DMS79 treated with DMSO at 0.1 percent for 48 hours (cell line): ENCODE measurements around the gene SCRN1.

Experiments
- DNase-seq: peaks from one replicate; lab custom pipeline; 2025; lab: John Stamatoyannopoulos, UW

Gene SCRN1, protein sequence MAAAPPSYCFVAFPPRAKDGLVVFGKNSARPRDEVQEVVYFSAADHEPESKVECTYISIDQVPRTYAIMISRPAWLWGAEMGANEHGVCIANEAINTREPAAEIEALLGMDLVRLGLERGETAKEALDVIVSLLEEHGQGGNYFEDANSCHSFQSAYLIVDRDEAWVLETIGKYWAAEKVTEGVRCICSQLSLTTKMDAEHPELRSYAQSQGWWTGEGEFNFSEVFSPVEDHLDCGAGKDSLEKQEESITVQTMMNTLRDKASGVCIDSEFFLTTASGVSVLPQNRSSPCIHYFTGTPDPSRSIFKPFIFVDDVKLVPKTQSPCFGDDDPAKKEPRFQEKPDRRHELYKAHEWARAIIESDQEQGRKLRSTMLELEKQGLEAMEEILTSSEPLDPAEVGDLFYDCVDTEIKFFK

GRCh38 chr7:29989257-29989995 lies at the start of gene SCRN1:
Gene SCRN1, minus strand, starts transcription at chr7:29989801. Its CDS starts 20,734 bp downstream, at chr7:29969067.
- peak; percentile 30 for DNase-seq

DNA sequence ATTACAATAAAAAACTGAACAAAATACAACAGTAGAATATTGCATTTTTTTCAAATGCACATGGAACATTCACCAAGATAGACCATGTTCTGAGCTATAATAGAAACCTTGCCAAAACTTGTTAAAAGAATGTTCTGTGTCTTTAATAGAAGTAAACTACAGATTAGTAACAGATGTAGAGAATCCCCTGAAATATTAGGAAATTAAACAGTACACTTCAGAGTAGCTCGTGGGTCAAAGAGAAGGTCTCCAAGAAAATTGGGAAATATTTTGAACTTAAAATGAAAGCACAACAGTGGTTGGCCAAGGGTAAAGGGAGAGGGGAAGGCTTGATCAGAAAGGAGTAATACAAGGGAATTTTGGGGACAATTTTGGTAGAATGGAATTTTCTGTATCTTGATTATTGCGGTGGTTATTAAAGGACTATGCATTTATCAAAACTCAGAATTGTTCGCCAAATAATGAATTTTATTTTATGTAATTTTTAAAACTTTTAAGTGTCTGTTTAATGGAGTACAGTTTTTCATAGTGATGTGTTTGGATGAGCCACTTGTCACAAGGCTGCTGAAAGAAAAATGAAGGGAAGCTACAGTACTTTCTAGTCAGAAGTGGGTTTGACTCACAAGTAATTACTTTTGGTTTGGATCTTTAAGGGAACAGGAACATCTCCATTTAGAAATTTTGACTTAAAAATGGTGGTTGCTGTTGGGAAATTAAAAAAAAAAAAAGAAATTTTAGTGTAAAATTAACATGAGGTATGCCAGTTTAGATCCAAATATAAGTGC lies 48.8 kb upstream of the SCRN1 start:
- DNase-seq, result no peak

- DNase-seq, result no peak
Observed at GRCh38 chr7:30036220-30036619, 46.6 kb upstream of the SCRN1 start.

DNA sequence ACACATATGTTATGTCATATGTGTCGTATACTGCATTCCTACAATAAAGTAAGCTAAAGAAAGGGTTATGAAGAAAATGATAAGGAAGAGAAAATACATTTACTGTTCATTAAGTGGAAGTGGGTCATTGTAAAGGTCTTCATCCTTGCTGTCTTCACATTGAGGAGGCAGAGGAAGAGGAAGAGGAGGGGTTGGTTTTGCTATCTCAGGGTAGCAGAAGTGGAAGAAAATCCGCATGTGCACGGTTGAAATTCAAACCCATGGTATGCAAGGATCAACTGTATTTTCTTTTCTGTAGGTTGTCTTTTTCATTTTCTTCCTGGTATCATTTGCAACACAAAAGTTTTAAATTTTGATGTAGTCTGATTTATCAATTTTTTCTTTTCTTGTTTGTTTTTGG lies 44.9 kb upstream of the SCRN1 start:
- no peak for DNase-seq

DNA sequence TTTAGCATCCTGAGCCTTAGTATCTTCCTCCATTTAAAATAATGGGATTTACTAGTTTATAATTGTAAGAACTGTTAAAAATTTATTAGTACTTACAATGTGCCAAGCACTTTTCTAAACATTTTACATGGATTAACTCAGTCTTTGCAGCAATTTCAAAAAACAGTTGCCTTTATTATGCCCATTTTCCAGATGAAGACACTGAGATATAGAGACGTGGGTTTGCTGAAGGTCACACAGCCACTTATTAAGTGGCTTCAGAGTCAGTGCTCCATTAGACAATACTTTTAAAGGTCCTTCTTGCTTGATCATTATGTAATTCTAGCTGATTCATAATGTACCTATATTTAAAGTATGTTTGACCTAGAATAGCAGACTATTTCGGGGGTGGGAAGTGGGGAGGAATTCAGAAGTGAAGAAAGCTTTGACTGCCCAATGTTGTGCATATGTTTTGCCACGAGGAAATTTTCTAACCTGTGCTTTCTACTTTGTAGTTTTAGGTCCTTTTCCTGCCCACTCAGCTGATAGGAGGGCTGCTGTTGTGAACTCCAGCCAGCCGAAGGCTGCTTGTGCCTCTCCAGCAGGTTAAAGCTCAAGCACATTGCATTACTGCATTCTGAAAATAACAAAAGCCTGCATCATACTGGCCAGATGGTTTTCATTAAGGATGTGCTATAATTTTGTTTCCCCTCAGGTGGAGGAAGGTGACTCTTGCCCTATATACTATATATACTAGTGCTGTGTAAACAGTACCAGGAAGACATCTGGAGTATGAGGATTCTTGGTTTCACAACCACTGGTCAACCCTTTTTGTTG lies 42.9 kb upstream of the SCRN1 start:
- no peak for DNase-seq

DNA sequence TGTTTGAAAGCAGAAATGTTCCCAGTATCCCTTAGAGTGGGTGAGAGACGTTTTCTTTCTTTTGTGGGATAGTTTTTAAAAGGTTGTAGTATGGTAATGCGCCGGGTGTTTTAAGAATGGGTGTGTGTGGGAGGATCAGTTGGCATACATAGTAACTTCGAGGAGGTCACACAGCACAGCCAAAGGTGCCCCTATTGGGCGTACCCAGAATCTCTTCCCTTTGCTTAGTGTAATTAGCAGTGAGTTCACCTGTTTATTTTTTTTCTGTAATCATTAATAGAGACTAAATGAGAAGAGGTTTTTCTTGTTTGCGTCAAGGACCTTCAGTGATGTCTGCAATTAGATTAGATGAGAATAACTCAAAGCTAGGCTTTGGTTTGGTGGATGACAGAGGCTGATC lies 40.1 kb upstream of the SCRN1 start:
- no peak for DNase-seq

GRCh38 chr7:30028749-30029635 lies 39.4 kb upstream of the SCRN1 start:
- peak; percentile 37 for DNase-seq

DNA sequence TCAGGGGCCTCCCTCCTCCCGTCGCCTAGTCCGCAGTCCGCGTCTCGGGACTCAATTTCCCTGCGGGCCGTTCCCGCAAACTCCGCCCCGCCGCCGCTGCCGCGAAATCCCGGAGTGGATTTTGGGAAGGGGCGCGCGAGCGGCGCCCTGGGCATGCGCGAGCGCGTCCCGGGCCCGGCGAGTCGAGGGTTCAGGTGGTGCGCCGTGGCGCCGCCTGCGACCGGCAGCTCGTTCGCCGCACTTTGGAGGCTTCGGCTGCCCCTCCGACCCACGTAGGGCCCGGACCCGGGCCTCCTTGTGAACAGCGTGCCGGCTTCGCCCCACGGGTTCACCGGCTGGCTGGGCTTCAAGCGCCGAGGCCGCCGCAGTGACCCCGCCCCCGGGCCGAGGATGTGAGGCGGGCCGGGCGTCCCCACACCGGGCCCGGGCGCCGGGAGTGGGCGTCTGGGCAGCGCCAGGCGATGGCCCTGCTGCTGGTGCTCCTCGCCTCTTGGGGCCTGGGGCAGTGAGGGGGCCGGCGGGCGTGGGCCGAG lies 38.7 kb upstream of the SCRN1 start, which contains the start of gene PLEKHA8:
PLEKHA8 (plus strand) TSS at position 197 of the 533 bp plus-strand sequence. CDS start 351 bp downstream, outside the sequence.
- peak; percentile 88 for DNase-seq

GRCh38 chr7:30027740-30028215 lies 38.2 kb upstream of the SCRN1 start:
- no peak for DNase-seq

- peak; percentile 64 for DNase-seq
Observed at GRCh38 chr7:30027065-30027456, 37.5 kb upstream of the SCRN1 start.

GRCh38 chr7:30026229-30027064 lies 36.8 kb upstream of the SCRN1 start, which contains the start of gene FKBP14:
Gene FKBP14, minus strand, starts transcription at chr7:30026702. Its CDS starts 194 bp downstream, at chr7:30026508.
- DNase-seq, result peak; percentile 98

DNA sequence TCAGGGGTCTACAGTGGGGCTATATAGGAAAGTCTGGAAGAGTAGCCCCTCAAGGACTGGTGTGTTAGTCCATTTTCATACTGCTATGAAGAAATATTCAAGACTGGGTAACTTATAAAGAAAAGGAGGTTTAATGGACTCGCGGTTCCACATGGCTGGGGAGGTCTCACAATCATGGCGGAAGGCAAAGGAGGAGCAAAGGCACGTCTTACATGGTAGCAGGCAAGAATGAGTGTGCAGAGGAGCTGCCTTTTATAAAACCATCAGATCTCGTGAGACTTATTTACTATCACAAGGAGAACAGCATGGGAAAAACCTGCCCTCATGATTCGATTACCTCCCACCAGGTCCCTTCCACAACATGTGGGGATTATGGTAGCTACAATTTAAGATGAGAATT lies 33.9 kb upstream of the SCRN1 start:
- DNase-seq, result no peak

DNA sequence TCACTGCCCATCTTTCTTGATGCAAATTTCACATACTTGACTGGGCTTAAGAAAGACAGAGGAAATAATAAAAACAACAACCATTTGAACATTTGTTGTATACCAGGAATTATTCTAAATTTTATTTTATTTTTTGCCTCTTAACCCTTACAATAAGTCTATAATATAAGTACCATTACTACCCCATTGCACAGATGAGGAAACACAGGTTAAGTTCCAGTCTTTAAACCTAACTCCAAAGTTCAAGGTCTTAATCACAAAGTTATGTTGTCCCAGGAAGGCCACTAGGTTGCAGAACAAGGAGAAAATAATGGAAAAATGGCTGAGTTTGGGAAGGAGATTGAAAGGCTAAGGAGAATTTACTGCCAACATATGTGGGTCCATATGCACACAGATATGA lies 33.4 kb upstream of the SCRN1 start:
- DNase-seq, result no peak

- no peak for DNase-seq
Observed at GRCh38 chr7:30020535-30020934, 30.9 kb upstream of the SCRN1 start.

- DNase-seq, result no peak
Observed at GRCh38 chr7:30019960-30020359, 30.4 kb upstream of the SCRN1 start.

DNA sequence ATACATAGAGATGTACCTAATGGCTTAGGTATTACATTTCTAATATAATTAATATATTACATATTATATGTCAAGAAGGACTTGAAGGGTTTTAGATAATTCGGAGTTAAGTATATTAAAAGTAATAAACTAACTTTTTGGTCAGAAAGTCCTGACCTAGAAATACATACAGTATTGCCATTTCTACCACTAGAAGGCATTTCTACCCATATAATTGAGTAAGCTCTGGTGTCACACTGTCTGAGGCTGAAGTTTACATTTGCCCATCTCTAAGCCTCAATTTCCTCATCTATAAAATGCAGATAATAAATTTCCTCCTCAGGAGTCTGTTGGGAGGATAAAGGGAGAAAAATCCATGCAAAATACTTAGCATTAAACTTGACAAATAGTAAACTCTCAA lies 29.8 kb upstream of the SCRN1 start:
- DNase-seq, result no peak

GRCh38 chr7:30018451-30018850 lies 28.9 kb upstream of the SCRN1 start:
- no peak for DNase-seq

- no peak for DNase-seq
Observed at GRCh38 chr7:30012757-30013156, 23.2 kb upstream of the SCRN1 start.

DNA sequence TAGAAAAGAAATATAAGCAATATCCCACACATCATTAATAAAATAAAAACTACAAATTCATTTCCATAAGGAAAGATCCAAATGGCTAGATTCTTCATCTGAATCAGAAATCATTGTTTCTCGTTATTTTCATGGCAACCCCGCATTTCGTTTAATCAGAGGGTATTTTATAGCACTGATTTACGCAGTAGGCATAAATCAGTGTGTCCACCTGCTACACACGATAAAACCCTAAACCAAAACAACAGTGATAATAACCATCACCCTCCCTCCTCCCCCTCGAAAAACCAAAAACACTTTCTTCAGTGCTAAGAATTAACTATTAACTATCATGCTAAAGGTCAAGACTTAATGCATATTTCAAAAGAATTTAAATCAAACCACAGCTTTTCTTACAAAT lies 20.4 kb upstream of the SCRN1 start:
- DNase-seq, result no peak
